HepG2 (cell line): Measurements from ENCODE around the gene AP1G1. TPM values are rescaled to one million over a fixed set of nuclear protein-coding genes. Genes with fewer than 3 reads are reported as not detected.
A peak's percentile ranks its signal among the peaks of the same experiment; 100 is the strongest.

ENCODE experiments used
- ATF5 ChIP-seq: sonication (generic); formaldehyde crosslinking; IDR thresholded peaks from 2 replicates; pipeline ENCODE4 v1.4.0; 2020; ENCODE audit warnings: mild to moderate bottlenecking, low read depth, missing genetic modification reagents
- CBX1 ChIP-seq: IDR thresholded peaks from one replicate; pipeline ENCODE4 v1.6.1; 2016; ENCODE audit warnings: antibody characterized with exemption, low read depth
- CREB1 ChIP-seq, 2 experiments: fragments of 450-650 bp in 1 of 2; IDR thresholded peaks; 2 replicates each; pipeline ENCODE4 v1.6.1; 2016 to 2017; ENCODE audit warnings: control low read depth in 1 of 2, mild to moderate bottlenecking in 1 of 2, missing compliant biosample characterization in 1 of 2, missing genetic modification characterization in 1 of 2
- E2F5 ChIP-seq: sonication (generic); formaldehyde crosslinking; conservative IDR thresholded peaks from 2 replicates; pipeline ENCODE4 v1.4.0; 2020; ENCODE audit warnings: missing genetic modification reagents
- FLYWCH1 ChIP-seq: sonication (generic); formaldehyde crosslinking; IDR thresholded peaks from 2 replicates; pipeline ENCODE4 v1.8.1; 2023; ENCODE audit warnings: mild to moderate bottlenecking, missing genetic modification reagents
- KLF11 ChIP-seq: IDR thresholded peaks from 2 replicates; pipeline ENCODE4 v1.6.1; 2016; ENCODE audit warnings: missing compliant biosample characterization
- KLF15 ChIP-seq: sonication (generic); formaldehyde crosslinking; IDR thresholded peaks from 2 replicates; pipeline ENCODE4 v1.8.1; 2023; ENCODE audit warnings: borderline replicate concordance, mild to moderate bottlenecking, inconsistent platforms, missing genetic modification reagents, mixed read lengths
- NR2C2 ChIP-seq: sonication (generic); formaldehyde crosslinking; IDR thresholded peaks from 2 replicates; pipeline ENCODE4 v1.4.0; 2020; ENCODE audit warnings: missing genetic modification reagents, mild to moderate bottlenecking, moderate library complexity, borderline replicate concordance
- PAWR ChIP-seq: sonication (generic); formaldehyde crosslinking; IDR thresholded peaks from 2 replicates; pipeline ENCODE4 v1.4.0; 2020; ENCODE audit warnings: missing genetic modification reagents, mild to moderate bottlenecking, borderline replicate concordance
- PHF20 ChIP-seq: sonication (generic); formaldehyde crosslinking; IDR thresholded peaks from 2 replicates; pipeline ENCODE4 v1.5.0; 2020; ENCODE audit warnings: mild to moderate bottlenecking, missing genetic modification reagents
- TAF15 ChIP-seq: fragments of 200-400 bp; formaldehyde crosslinking; IDR thresholded peaks from one replicate; pipeline ENCODE4 v1.6.1; 2018; ENCODE audit warnings: mild to moderate bottlenecking, low read depth, low read length; ENCODE audit not compliant: poor library complexity, severe bottlenecking
- ZBTB49 ChIP-seq: sonication (generic); formaldehyde crosslinking; IDR thresholded peaks from 2 replicates; pipeline ENCODE4 v1.4.0; 2020; ENCODE audit warnings: missing genetic modification reagents, borderline replicate concordance
- ZFP36L1 ChIP-seq: sonication (generic); formaldehyde crosslinking; IDR thresholded peaks from 2 replicates; pipeline ENCODE4 v1.8.0; 2022; ENCODE audit warnings: mild to moderate bottlenecking, missing genetic modification reagents, moderate library complexity
- ZFY ChIP-seq: sonication (generic); formaldehyde crosslinking; IDR thresholded peaks from 2 replicates; pipeline ENCODE4 v1.4.0; 2020; ENCODE audit warnings: missing genetic modification reagents
- ZNF235 ChIP-seq: sonication (generic); formaldehyde crosslinking; IDR thresholded peaks from 2 replicates; pipeline ENCODE4 v1.8.1; 2023; ENCODE audit warnings: mild to moderate bottlenecking, missing genetic modification reagents, borderline replicate concordance
- ZNF580 ChIP-seq: IDR thresholded peaks from 2 replicates; pipeline ENCODE4 v1.6.1; 2016; ENCODE audit warnings: low read depth, borderline replicate concordance
- ZNF660 ChIP-seq: sonication (generic); formaldehyde crosslinking; IDR thresholded peaks from 2 replicates; pipeline ENCODE4 v1.5.1; 2020; ENCODE audit warnings: mild to moderate bottlenecking, low read depth, missing genetic modification reagents, borderline replicate concordance
- ZNF770 ChIP-seq: sonication (generic); formaldehyde crosslinking; IDR thresholded peaks from 2 replicates; pipeline ENCODE4 v1.5.0; 2020; ENCODE audit warnings: mild to moderate bottlenecking, missing genetic modification reagents
- ZNF800 ChIP-seq: sonication (generic); formaldehyde crosslinking; IDR thresholded peaks from 2 replicates; pipeline ENCODE4 v1.4.0; 2020; ENCODE audit warnings: missing genetic modification reagents
- polyA plus RNA-seq, 8 experiments: library from polyadenylated mRNA; depleted of rRNA in 3 of 8; stranded (reverse) in 7 of 8; unstranded in 1 of 8; fragments of >200 nt; fragmentation: Illumina TruSeq in 4 of 8; extraction: Trizol in 4 of 8; gene quantifications; 2 replicates each; pipeline versions ENCODE4 v1.2.1 to v1.2.3, GENCODE V29; 2011 to 2016; ENCODE audit warnings: low read depth in 4 of 8, missing spikeins in 1 of 8, mixed read lengths in 1 of 8; ENCODE audit not compliant: insufficient read depth in 1 of 8
- total RNA-seq, 5 experiments: library from RNA; depleted of rRNA; stranded (reverse); fragments of >200 nt; fragmentation: Illumina TruSeq; extraction: Trizol; gene quantifications; 2 replicates each; pipeline ENCODE4 v1.2.3, GENCODE V29; 2016; ENCODE audit warnings: low read depth in 1 of 5

The AP1G1 gene
- total and polyA plus RNA-seq, 2 of the 13 experiments (the other 11 are each of a cell fraction or from before 2014, with no cell fraction given) = 62.2 to 66.2 TPM

- TF ChIP-seq NR2C2 (CRISPR knock-in tag) = peak; percentile 88
- TF ChIP-seq PHF20 = peak; percentile 97
- peak; percentile 99 for TF ChIP-seq CREB1 (IDR thresholded peaks at IDR 0.05)
- TF ChIP-seq CREB1 (CRISPR knock-in tag; IDR thresholded peaks at IDR 0.05) = peak; percentile 95
- TF ChIP-seq ZNF770 (CRISPR knock-in tag) = no peak; the same call in 1 of the 2 replicates
- TF ChIP-seq TAF15 = peak; percentile 99
- TF ChIP-seq ATF5 = no peak
- no peak for TF ChIP-seq ZNF580 (CRISPR knock-in tag)
- peak; percentile 90; the same call in 1 of the 2 replicates for TF ChIP-seq FLYWCH1 (CRISPR knock-in tag)
- 0 out of 2 replicates have a peak, but pooled peaks have one; percentile 74 for TF ChIP-seq ZNF660
- TF ChIP-seq KLF15 (CRISPR knock-in tag) = 0 out of 2 replicates have a peak, but pooled peaks have one; percentile 18
- TF ChIP-seq ZNF235 (CRISPR knock-in tag) = no peak; the same call in 1 of the 2 replicates
- no peak; the same call in 1 of the 2 replicates for TF ChIP-seq ZFP36L1
- no peak for TF ChIP-seq KLF11 (CRISPR knock-in tag)
- peak; percentile 6; the same call in 1 of the 2 replicates for TF ChIP-seq E2F5 (CRISPR knock-in tag)
- peak; percentile 72; the same call in 1 of the 2 replicates for TF ChIP-seq ZBTB49
- peak; percentile 91 for TF ChIP-seq CBX1
- peak; percentile 94 for TF ChIP-seq ZFY (CRISPR knock-in tag)
- TF ChIP-seq ZNF800 = no peak
- no peak for TF ChIP-seq PAWR (CRISPR knock-in tag)
Observed at GRCh38 chr16:71845639-71846430, 37.2 kb upstream of the AP1G1 start, which contains the start of gene ATXN1L (continued).
